K562 (cell line): ENCODE data around the gene CHRM4. TPM values are rescaled to one million over a fixed set of nuclear protein-coding genes. Genes with fewer than 3 reads are reported as not detected.

Source experiments
- GABPB1 ChIP-seq: sonication (generic); formaldehyde crosslinking; IDR thresholded peaks from 2 replicates; pipeline ENCODE4 v1.8.0; 2022; ENCODE audit warnings: mild to moderate bottlenecking, missing genetic modification reagents
- MAZ ChIP-seq, 2 experiments: fragments of 450-650 bp in 1 of 2; sonication (generic) in 1 of 2; formaldehyde crosslinking; IDR thresholded peaks in 1 of 2; conservative IDR thresholded peaks in 1 of 2; 2 replicates each; pipeline versions ENCODE4 v1.4.0 to v1.5.0; 2020; ENCODE audit warnings: mild to moderate bottlenecking in 1 of 2, missing genetic modification reagents in 1 of 2
- NR2C2 ChIP-seq, 2 experiments: fragments of 200-800 bp in 1 of 2; sonication (Bioruptor generic) in 1 of 2; sonication (generic) in 1 of 2; formaldehyde crosslinking in 1 of 2; IDR thresholded peaks; 2 replicates each; pipeline versions ENCODE4 v1.6.1 to v1.8.0; 2016 to 2022; ENCODE audit warnings: mild to moderate bottlenecking in 1 of 2, missing compliant biosample characterization in 1 of 2, missing genetic modification characterization in 1 of 2, missing genetic modification reagents in 1 of 2
- POLR2G ChIP-seq: fragments of 200-400 bp; formaldehyde crosslinking; IDR thresholded peaks from 2 replicates; pipeline ENCODE4 v1.6.1; 2017; ENCODE audit warnings: low read depth, mild to moderate bottlenecking, antibody characterized with exemption, low read length, moderate library complexity
- RAD21 ChIP-seq, 2 experiments: fragments of 250-450 bp in 1 of 2; fragments of 450-650 bp in 1 of 2; sonication (Bioruptor Pico) in 1 of 2; formaldehyde crosslinking in 1 of 2; IDR thresholded peaks in 1 of 2; conservative IDR thresholded peaks in 1 of 2; 2 replicates each; pipeline versions ENCODE4 v1.4.0 to v1.8.0; 2020 to 2022; ENCODE audit warnings: mild to moderate bottlenecking in 2 of 2, moderate library complexity in 1 of 2
- TEAD1 ChIP-seq, 2 experiments: fragments of 450-650 bp in 1 of 2; sonication (generic) in 1 of 2; formaldehyde crosslinking; IDR thresholded peaks; 2 replicates each; pipeline versions ENCODE4 v1.4.0 to v1.8.0; 2020 to 2022; ENCODE audit warnings: mild to moderate bottlenecking in 2 of 2, missing genetic modification reagents in 1 of 2
- ZNF121 ChIP-seq: sonication (generic); formaldehyde crosslinking; conservative IDR thresholded peaks from 2 replicates; pipeline ENCODE4 v1.8.0; 2022; ENCODE audit warnings: missing genetic modification reagents
- ZNF57 ChIP-seq: fragments of 450-650 bp; formaldehyde crosslinking; IDR thresholded peaks from 2 replicates; pipeline ENCODE4 v1.4.0; 2020; ENCODE audit warnings: mild to moderate bottlenecking, moderate library complexity
- polyA plus RNA-seq, 8 experiments: library from polyadenylated mRNA; depleted of rRNA in 4 of 8; stranded (reverse) in 5 of 8; unstranded in 3 of 8; fragments of >200 nt; fragmentation: Nextera tagmentation in 2 of 8; fragmentation: Illumina TruSeq in 1 of 8; extraction: Ambion mirVana in 2 of 8; extraction: Trizol in 1 of 8; gene quantifications; 2 replicates each; pipeline versions ENCODE4 v1.2.1 to v1.2.3, GENCODE V29; 2011 to 2014; ENCODE audit warnings: inconsistent platforms in 1 of 8, missing spikeins in 1 of 8
- total RNA-seq, 7 experiments: library from RNA; depleted of rRNA in 6 of 7; stranded (reverse); fragments of >200 nt in 6 of 7; fragmentation: Illumina TruSeq in 2 of 7; extraction: Trizol in 2 of 7; gene quantifications; 2 replicates each; pipeline versions ENCODE4 v1.2.1 to v1.2.3, GENCODE V29; 2011 to 2021; ENCODE audit warnings: low replicate concordance in 1 of 7
- TF ChIP-seq, protein P1 (sequence below), 2 experiments: fragments of 450-650 bp; formaldehyde crosslinking in 1 of 2; IDR thresholded peaks; 2 replicates each; pipeline versions ENCODE4 v1.4.0 to v1.6.1; 2014 to 2020; ENCODE audit warnings: mild to moderate bottlenecking in 2 of 2, borderline replicate concordance in 1 of 2, low read depth in 1 of 2
- TF ChIP-seq, protein P2 (sequence below): sonication (generic); formaldehyde crosslinking; IDR thresholded peaks from 2 replicates; pipeline ENCODE4 v1.8.0; 2022; ENCODE audit warnings: mild to moderate bottlenecking, missing genetic modification reagents

CHRM4 gene
- total and polyA plus RNA-seq, 9 of the 15 experiments (the other 6 are each of a cell fraction or from before 2014, with no cell fraction given) = 0.22 to 1.3 (median 0.40) TPM; not detected in 2

DNA sequence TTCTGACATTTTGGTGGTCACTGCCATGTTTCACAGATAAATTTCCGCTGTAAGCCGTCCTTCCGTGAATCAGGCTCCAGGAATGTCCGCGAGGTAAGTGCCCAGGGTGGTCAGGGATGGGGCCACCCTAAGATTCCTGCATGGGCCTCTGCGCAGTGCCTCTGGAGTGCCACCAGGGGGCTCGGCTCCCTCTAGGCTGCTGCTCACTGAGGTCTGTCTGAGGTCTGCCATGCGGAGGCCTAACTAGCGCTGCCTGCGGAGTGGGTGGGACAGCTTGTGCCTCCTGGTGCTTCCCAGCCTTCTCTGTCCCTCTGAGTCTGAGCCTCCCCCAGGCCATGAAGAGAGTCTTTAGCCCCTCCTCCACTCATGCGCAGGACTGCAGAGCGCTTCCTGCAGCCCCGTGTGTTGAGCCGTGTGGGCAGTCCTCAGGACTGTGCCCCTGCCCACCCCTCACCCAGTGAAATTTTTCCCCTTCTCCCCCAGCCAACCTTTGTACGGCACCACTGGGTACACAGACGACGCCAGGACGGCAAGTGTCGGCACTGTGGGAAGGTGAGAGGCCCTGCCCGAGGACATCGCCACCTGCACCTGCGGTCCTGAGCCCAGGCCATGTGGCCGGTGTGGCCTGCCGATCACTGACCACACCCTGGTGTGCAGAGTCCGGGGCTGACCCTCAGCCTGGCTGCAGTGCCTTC is 22.0 kb downstream of the CHRM4 start (continued):
- peak in 1 of 2 experiments; percentile 68; a peak in 3 of 4 replicates for TF ChIP-seq RAD21 (CRISPR knock-in tag; conservative IDR thresholded peaks at IDR 0.05 in 1 of 2, IDR thresholded peaks at IDR 0.05 in 1 of 2)
- TF ChIP-seq ZNF57 = no peak
- TF ChIP-seq MAZ (CRISPR knock-in tag; conservative IDR thresholded peaks at IDR 0.05 in 1 of 2, IDR thresholded peaks at IDR 0.05 in 1 of 2) = no peak
- TF ChIP-seq, protein P1, sequence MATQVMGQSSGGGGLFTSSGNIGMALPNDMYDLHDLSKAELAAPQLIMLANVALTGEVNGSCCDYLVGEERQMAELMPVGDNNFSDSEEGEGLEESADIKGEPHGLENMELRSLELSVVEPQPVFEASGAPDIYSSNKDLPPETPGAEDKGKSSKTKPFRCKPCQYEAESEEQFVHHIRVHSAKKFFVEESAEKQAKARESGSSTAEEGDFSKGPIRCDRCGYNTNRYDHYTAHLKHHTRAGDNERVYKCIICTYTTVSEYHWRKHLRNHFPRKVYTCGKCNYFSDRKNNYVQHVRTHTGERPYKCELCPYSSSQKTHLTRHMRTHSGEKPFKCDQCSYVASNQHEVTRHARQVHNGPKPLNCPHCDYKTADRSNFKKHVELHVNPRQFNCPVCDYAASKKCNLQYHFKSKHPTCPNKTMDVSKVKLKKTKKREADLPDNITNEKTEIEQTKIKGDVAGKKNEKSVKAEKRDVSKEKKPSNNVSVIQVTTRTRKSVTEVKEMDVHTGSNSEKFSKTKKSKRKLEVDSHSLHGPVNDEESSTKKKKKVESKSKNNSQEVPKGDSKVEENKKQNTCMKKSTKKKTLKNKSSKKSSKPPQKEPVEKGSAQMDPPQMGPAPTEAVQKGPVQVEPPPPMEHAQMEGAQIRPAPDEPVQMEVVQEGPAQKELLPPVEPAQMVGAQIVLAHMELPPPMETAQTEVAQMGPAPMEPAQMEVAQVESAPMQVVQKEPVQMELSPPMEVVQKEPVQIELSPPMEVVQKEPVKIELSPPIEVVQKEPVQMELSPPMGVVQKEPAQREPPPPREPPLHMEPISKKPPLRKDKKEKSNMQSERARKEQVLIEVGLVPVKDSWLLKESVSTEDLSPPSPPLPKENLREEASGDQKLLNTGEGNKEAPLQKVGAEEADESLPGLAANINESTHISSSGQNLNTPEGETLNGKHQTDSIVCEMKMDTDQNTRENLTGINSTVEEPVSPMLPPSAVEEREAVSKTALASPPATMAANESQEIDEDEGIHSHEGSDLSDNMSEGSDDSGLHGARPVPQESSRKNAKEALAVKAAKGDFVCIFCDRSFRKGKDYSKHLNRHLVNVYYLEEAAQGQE (IDR thresholded peaks at IDR 0.05; ENCODE audit: borderline replicate concordance) = peak; percentile 45; the same call in 1 of the 2 replicates
- TF ChIP-seq, protein P1 (CRISPR knock-in tag; IDR thresholded peaks at IDR 0.05; ENCODE audit: low read depth) = no peak
- TF ChIP-seq GABPB1 (CRISPR knock-in tag) = 0 out of 2 replicates have a peak, but pooled peaks have one; percentile 31
- TF ChIP-seq TEAD1 (CRISPR knock-in tag; IDR thresholded peaks at IDR 0.05) = peak in 1 of 2 experiments; percentile 64; a peak in 1 of 4 replicates
- TF ChIP-seq POLR2G = peak; percentile 37; the same call in 1 of the 2 replicates
- 0 out of 2 replicates have a peak, but pooled peaks have one; percentile 12 for TF ChIP-seq NR2C2 (CRISPR knock-in tag; IDR thresholded peaks at IDR 0.05)
- TF ChIP-seq NR2C2 (tag; IDR thresholded peaks at IDR 0.05) = no peak
- TF ChIP-seq, protein P2, sequence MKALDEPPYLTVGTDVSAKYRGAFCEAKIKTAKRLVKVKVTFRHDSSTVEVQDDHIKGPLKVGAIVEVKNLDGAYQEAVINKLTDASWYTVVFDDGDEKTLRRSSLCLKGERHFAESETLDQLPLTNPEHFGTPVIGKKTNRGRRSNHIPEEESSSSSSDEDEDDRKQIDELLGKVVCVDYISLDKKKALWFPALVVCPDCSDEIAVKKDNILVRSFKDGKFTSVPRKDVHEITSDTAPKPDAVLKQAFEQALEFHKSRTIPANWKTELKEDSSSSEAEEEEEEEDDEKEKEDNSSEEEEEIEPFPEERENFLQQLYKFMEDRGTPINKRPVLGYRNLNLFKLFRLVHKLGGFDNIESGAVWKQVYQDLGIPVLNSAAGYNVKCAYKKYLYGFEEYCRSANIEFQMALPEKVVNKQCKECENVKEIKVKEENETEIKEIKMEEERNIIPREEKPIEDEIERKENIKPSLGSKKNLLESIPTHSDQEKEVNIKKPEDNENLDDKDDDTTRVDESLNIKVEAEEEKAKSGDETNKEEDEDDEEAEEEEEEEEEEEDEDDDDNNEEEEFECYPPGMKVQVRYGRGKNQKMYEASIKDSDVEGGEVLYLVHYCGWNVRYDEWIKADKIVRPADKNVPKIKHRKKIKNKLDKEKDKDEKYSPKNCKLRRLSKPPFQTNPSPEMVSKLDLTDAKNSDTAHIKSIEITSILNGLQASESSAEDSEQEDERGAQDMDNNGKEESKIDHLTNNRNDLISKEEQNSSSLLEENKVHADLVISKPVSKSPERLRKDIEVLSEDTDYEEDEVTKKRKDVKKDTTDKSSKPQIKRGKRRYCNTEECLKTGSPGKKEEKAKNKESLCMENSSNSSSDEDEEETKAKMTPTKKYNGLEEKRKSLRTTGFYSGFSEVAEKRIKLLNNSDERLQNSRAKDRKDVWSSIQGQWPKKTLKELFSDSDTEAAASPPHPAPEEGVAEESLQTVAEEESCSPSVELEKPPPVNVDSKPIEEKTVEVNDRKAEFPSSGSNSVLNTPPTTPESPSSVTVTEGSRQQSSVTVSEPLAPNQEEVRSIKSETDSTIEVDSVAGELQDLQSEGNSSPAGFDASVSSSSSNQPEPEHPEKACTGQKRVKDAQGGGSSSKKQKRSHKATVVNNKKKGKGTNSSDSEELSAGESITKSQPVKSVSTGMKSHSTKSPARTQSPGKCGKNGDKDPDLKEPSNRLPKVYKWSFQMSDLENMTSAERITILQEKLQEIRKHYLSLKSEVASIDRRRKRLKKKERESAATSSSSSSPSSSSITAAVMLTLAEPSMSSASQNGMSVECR (CRISPR knock-in tag) = peak; percentile 64; the same call in 1 of the 2 replicates
- no peak for TF ChIP-seq ZNF121 (CRISPR knock-in tag)
- TF ChIP-seq, all 486 proteins: peak for 24
